K562 (cell line): ENCODE results near the gene ZER1. TPM values are rescaled to one million over a fixed set of nuclear protein-coding genes. Genes with fewer than 3 reads are reported as not detected.

Experiments
- CC2D1A ChIP-seq: fragments of 450-650 bp; IDR thresholded peaks from 2 replicates; pipeline ENCODE4 v1.6.1; 2017; ENCODE audit warnings: mild to moderate bottlenecking
- CCNT2 ChIP-seq: IDR thresholded peaks from 2 replicates; pipeline ENCODE4 v1.6.1; 2011; ENCODE audit warnings: borderline replicate concordance, low read depth, mild to moderate bottlenecking, moderate library complexity, mixed read lengths, low read length; ENCODE audit not compliant: insufficient read length; ENCODE audit errors: extremely low read depth
- CREB5 ChIP-seq: fragments of 250-450 bp; sonication (Bioruptor Pico); IDR thresholded peaks from 2 replicates; pipeline ENCODE4 v1.5.0; 2020; ENCODE audit warnings: mild to moderate bottlenecking
- ELF1 ChIP-seq: fragments of 200-800 bp; sonication (Bioruptor generic); IDR thresholded peaks from 2 replicates; pipeline ENCODE4 v1.6.1; 2016; ENCODE audit warnings: missing genetic modification characterization, missing compliant biosample characterization
- ELF2 ChIP-seq: fragments of 250-450 bp; sonication (Bioruptor Pico); IDR thresholded peaks from 2 replicates; pipeline ENCODE4 v1.5.0; 2021; ENCODE audit warnings: mild to moderate bottlenecking
- EWSR1 ChIP-seq: fragments of 450-650 bp; IDR thresholded peaks from 2 replicates; pipeline ENCODE4 v1.6.1; 2018; ENCODE audit warnings: borderline replicate concordance, mild to moderate bottlenecking, low read depth, moderate library complexity; ENCODE audit not compliant: partially characterized antibody
- HINFP ChIP-seq: fragments of 450-650 bp; conservative IDR thresholded peaks from 2 replicates; pipeline ENCODE4 v1.6.1; 2016; ENCODE audit warnings: missing genetic modification characterization, low read depth, mild to moderate bottlenecking, control low read depth, missing compliant biosample characterization
- HNRNPK ChIP-seq: fragments of 200-400 bp; formaldehyde crosslinking; IDR thresholded peaks from one replicate; pipeline ENCODE4 v1.6.1; 2018; ENCODE audit warnings: mild to moderate bottlenecking, low read depth, low read length; ENCODE audit not compliant: poor library complexity, severe bottlenecking
- KAT8 ChIP-seq: fragments of 450-650 bp; IDR thresholded peaks from 2 replicates; pipeline ENCODE4 v1.6.1; 2016; ENCODE audit warnings: low read depth, mild to moderate bottlenecking
- KDM2B ChIP-seq: fragments of 250-450 bp; sonication (Bioruptor Pico); IDR thresholded peaks from 2 replicates; pipeline ENCODE4 v1.8.0; 2021; ENCODE audit warnings: mild to moderate bottlenecking, moderate library complexity
- KDM4B ChIP-seq, 2 experiments: fragments of 450-650 bp in 1 of 2; sonication (generic) in 1 of 2; IDR thresholded peaks; 2 replicates each; pipeline ENCODE4 v1.6.1; 2016 to 2017; ENCODE audit warnings: borderline replicate concordance in 2 of 2, antibody characterized with exemption in 1 of 2, low read depth in 1 of 2, mild to moderate bottlenecking in 1 of 2
- MTF1 ChIP-seq: fragments of 250-450 bp; sonication (Bioruptor Pico); IDR thresholded peaks from 2 replicates; pipeline ENCODE4 v1.9.0; 2021; ENCODE audit warnings: moderate library complexity, mild to moderate bottlenecking, inconsistent platforms, borderline replicate concordance
- NFATC3 ChIP-seq: fragments of 450-650 bp; IDR thresholded peaks from 2 replicates; pipeline ENCODE4 v1.6.1; 2017; ENCODE audit warnings: mild to moderate bottlenecking
- POLR3G ChIP-seq: IDR thresholded peaks from 2 replicates; pipeline ENCODE4 v1.6.1; 2011; ENCODE audit not compliant: insufficient read length, insufficient replicate concordance; ENCODE audit errors: extremely low read depth
- SAFB ChIP-seq: fragments of 200-400 bp; formaldehyde crosslinking; IDR thresholded peaks from 2 replicates; pipeline ENCODE4 v1.6.1; 2017; ENCODE audit warnings: low read depth, low read length, borderline replicate concordance
- SAP30 ChIP-seq: fragments of 200-600 bp; sonication (generic); IDR thresholded peaks from 2 replicates; pipeline ENCODE4 v1.6.1; 2012; ENCODE audit warnings: borderline replicate concordance, low read depth, mild to moderate bottlenecking, moderate library complexity, low read length, control low read depth, inconsistent platforms; ENCODE audit not compliant: insufficient read depth, poor library complexity, severe bottlenecking
- TARDBP ChIP-seq: fragments of 450-650 bp; IDR thresholded peaks from 2 replicates; pipeline ENCODE4 v1.6.1; 2016
- TEAD4 ChIP-seq, 2 experiments: sonication (generic) in 1 of 2; formaldehyde crosslinking in 1 of 2; IDR thresholded peaks; 2 replicates each; pipeline versions ENCODE4 v1.6.1 to v1.8.0; 2012 to 2022; ENCODE audit warnings: borderline replicate concordance in 1 of 2, inconsistent platforms in 1 of 2, low read length in 1 of 2, mild to moderate bottlenecking in 1 of 2, missing genetic modification reagents in 1 of 2
- TRIM28 ChIP-seq: fragments of 450-650 bp; IDR thresholded peaks from 2 replicates; pipeline ENCODE4 v1.6.1; 2017
- ZFP1 ChIP-seq: fragments of 450-650 bp; formaldehyde crosslinking; IDR thresholded peaks from 2 replicates; pipeline ENCODE4 v1.4.0; 2020; ENCODE audit warnings: mild to moderate bottlenecking, mixed read lengths
- ZNF280A ChIP-seq: fragments of 450-650 bp; IDR thresholded peaks from 2 replicates; pipeline ENCODE4 v1.6.1; 2018; ENCODE audit warnings: mild to moderate bottlenecking, low read depth; ENCODE audit not compliant: partially characterized antibody
- ZNF316 ChIP-seq: fragments of 450-650 bp; IDR thresholded peaks from 2 replicates; pipeline ENCODE4 v1.6.1; 2016
- ZNF324 ChIP-seq: fragments of 250-450 bp; sonication (Bioruptor Pico); IDR thresholded peaks from 2 replicates; pipeline ENCODE4 v1.4.0; 2020; ENCODE audit warnings: mild to moderate bottlenecking
- ZNF584 ChIP-seq: fragments of 200-800 bp; sonication (Bioruptor generic); IDR thresholded peaks from 2 replicates; pipeline ENCODE4 v1.6.1; 2016; ENCODE audit warnings: low read depth, mild to moderate bottlenecking, missing genetic modification characterization, missing compliant biosample characterization
- ZNF696 ChIP-seq: fragments of 250-450 bp; sonication (Bioruptor Pico); conservative IDR thresholded peaks from 2 replicates; pipeline ENCODE4 v1.4.0; 2020; ENCODE audit warnings: mild to moderate bottlenecking, moderate library complexity
- polyA plus RNA-seq, 8 experiments: library from polyadenylated mRNA; depleted of rRNA in 4 of 8; stranded (reverse) in 5 of 8; unstranded in 3 of 8; fragments of >200 nt; fragmentation: Nextera tagmentation in 2 of 8; fragmentation: Illumina TruSeq in 1 of 8; extraction: Ambion mirVana in 2 of 8; extraction: Trizol in 1 of 8; gene quantifications; 2 replicates each; pipeline versions ENCODE4 v1.2.1 to v1.2.3, GENCODE V29; 2011 to 2014; ENCODE audit warnings: inconsistent platforms in 1 of 8, missing spikeins in 1 of 8
- total RNA-seq, 7 experiments: library from RNA; depleted of rRNA in 6 of 7; stranded (reverse); fragments of >200 nt in 6 of 7; fragmentation: Illumina TruSeq in 2 of 7; extraction: Trizol in 2 of 7; gene quantifications; 2 replicates each; pipeline versions ENCODE4 v1.2.1 to v1.2.3, GENCODE V29; 2011 to 2021; ENCODE audit warnings: low replicate concordance in 1 of 7

Gene ZER1
- total and polyA plus RNA-seq, 9 of the 15 experiments (the other 6 are each of a cell fraction or from before 2014, with no cell fraction given): 0.07 to 10.7 (median 6.2) TPM

- TF ChIP-seq TEAD4 (IDR thresholded peaks at IDR 0.05; ENCODE audit: low read length) (no peak; the same call in 1 of the 2 replicates), TEAD4 (CRISPR knock-in tag; IDR thresholded peaks at IDR 0.05; ENCODE audit: borderline replicate concordance) (no peak), MTF1 (no peak), TARDBP (no peak), CC2D1A (peak; percentile 49; the same call in 1 of the 2 replicates), NFATC3 (no peak), ZNF584 (CRISPR knock-in tag) (no peak), HINFP (tag) (no peak), CREB5 (CRISPR knock-in tag) (no peak), ZNF324 (CRISPR knock-in tag) (no peak), POLR3G (no peak), HNRNPK (no peak), KDM2B (no peak), KAT8 (no peak), CCNT2 (peak; percentile 48), EWSR1 (no peak), KDM4B (IDR thresholded peaks at IDR 0.05; ENCODE audit: borderline replicate concordance in 2 of 2, low read depth in 1 of 2) (no peak; a peak in 1 of 4 replicates), SAP30 (no peak), ZNF280A (no peak), ZNF316 (no peak), TRIM28 (no peak; the same call in 1 of the 2 replicates), ZFP1 (CRISPR knock-in tag) (no peak), ELF1 (no peak), ZNF696 (CRISPR knock-in tag) (no peak), SAFB (no peak), ELF2 (CRISPR knock-in tag) (no peak)
Measured at GRCh38 chr9:128818099-128818838, 46.5 kb upstream of the ZER1 start, which contains the start of gene ENDOG (continued).
